Endothelial cell of umbilical vein (primary cell): ENCODE measurements around the gene URM1.

Experiments
- CTCF ChIP-seq, 2 donors: IDR thresholded peaks; 1 replicate in 1 of 2; 2 replicates in 1 of 2; pipeline ENCODE4 v1.5.1; 2011; ENCODE audit warnings: low read length in 2 of 2, mild to moderate bottlenecking in 2 of 2, moderate library complexity in 2 of 2, control low read depth in 1 of 2, inconsistent platforms in 1 of 2, low read depth in 1 of 2; ENCODE audit not compliant: insufficient read depth in 1 of 2; ENCODE audit errors: extremely low read depth in 1 of 2
- EZH2 ChIP-seq: IDR thresholded peaks from 2 replicates; pipeline ENCODE4 v1.6.1; 2012; ENCODE audit warnings: borderline replicate concordance, low read depth, mild to moderate bottlenecking, moderate library complexity, low read length, inconsistent platforms; ENCODE audit not compliant: severe bottlenecking
- GATA2 ChIP-seq: IDR thresholded peaks from 2 replicates; pipeline ENCODE4 v1.7.0; 2011; ENCODE audit warnings: low read depth, mild to moderate bottlenecking, moderate library complexity, mixed read lengths, low read length; ENCODE audit not compliant: insufficient read length, insufficient read depth
- JUN ChIP-seq: IDR thresholded peaks from 2 replicates; pipeline ENCODE4 v1.6.1; 2011; ENCODE audit warnings: borderline replicate concordance, low read depth; ENCODE audit not compliant: insufficient read length, insufficient read depth
- POLR2A ChIP-seq: IDR thresholded peaks from 2 replicates; pipeline ENCODE4 v1.6.1; 2012; ENCODE audit warnings: low read depth, mild to moderate bottlenecking, control low read depth, low read length
- POLR2AphosphoS5 ChIP-seq: IDR thresholded peaks from 2 replicates; pipeline ENCODE4 v1.6.1; 2012; ENCODE audit warnings: low read depth, mild to moderate bottlenecking, control low read depth, low read length, moderate library complexity; ENCODE audit not compliant: insufficient read depth

DNA sequence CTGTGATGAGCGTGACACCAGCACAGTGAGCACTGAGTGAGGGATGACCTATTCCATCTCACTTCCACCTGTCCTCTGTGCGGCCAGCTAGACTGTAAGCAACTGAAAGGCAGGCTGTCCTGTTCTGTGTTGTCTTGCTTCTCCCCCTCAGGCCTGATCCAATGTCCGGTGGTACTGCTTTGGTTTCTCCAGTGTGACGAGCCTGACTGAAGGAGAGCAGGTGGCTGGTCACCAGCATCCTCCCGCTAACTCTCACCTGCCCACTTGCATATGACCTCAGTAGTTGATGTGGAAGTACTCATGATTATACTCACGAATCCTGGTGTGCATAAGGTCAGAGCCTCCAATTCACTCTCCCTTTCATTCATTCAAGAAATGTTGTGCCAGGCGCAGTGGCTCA, 33.2 kb upstream of the URM1 start:
- TF ChIP-seq CTCF (IDR thresholded peaks at IDR 0.05; ENCODE audit: extremely low read depth in 1 of 2, insufficient read depth in 1 of 2, low read depth in 1 of 2, low read length in 2 of 2) (no peak), POLR2A (no peak), GATA2 (no peak), JUN (no peak), POLR2AphosphoS5 (no peak), EZH2 (no peak)
